GM06990 (cell line): ENCODE results near the gene CD84.
"Not testable (repeated sequence)": the region's sequence is repeated elsewhere in the genome, so short reads cannot be mapped to it uniquely, and the experiment has no call there.

Experiments
- DNase-seq: peaks from one replicate; pipeline ENCODE4 v3.0.0-alpha.2; 2011; ENCODE audit not compliant: insufficient read length; ENCODE audit errors: extremely low read depth
- H3K27me3 ChIP-seq: replicated peaks from 2 replicates; pipeline ENCODE4 v1.6.0; 2011; ENCODE audit warnings: low read length; ENCODE audit not compliant: control insufficient read depth, insufficient read depth
- H3K36me3 ChIP-seq: 2 replicates; pipeline ENCODE4 v1.5.1; 2011; ENCODE audit warnings: low read length; ENCODE audit not compliant: control insufficient read depth, insufficient read depth
- H3K4me3 ChIP-seq: replicated peaks from 2 replicates; pipeline ENCODE4 v1.5.1; 2011; ENCODE audit warnings: low read depth, mild to moderate bottlenecking, control low read depth, low read length
- TF ChIP-seq, protein P1 (sequence below): IDR thresholded peaks from 2 replicates; pipeline ENCODE4 v1.5.1; 2011; ENCODE audit warnings: low read length, control low read depth, mild to moderate bottlenecking, inconsistent platforms; ENCODE audit not compliant: insufficient read depth, poor library complexity, severe bottlenecking

The CD84 gene

DNA sequence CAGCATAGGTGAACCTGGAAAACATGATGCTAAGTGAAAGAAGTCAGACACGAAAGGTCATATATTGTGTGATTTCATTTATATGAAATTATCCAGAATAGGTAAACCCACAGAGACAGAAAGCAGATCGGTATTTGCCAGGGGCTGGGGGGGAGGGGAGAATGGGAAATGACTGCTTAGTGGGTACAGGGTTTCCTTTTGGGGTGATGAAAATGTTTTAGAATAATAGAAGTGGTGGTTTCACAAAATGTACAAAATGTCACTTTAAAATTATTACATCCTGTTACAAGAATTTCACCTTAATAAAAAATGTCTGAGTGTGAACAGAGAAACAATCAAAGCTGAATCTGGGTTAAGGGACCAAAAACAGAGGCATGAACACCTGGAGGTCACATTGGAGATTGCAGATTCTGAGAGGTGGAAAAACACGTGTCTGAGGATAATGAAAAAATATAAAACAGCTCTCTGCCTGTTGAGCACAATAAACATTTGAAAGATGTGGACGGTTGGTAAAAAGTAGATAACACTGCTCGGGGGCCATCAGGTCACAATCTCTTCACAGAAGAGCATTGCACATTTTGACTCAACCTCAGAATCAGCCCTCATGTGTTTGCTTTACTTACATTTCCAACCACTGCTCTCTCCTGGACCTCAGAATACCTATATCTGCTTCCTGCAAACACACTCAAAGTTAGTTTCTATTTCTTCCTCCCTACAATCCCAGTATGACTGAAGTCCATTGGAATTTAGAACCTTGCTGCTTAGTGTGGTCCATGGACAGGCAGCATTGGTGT, 59.5 kb downstream of the CD84 start:
- no peaks in the 10 kb centered on the region for H3K27me3 ChIP-seq
- peak overlapping the region; percentile 80 for H3K4me3 ChIP-seq
- TF ChIP-seq, protein P1, sequence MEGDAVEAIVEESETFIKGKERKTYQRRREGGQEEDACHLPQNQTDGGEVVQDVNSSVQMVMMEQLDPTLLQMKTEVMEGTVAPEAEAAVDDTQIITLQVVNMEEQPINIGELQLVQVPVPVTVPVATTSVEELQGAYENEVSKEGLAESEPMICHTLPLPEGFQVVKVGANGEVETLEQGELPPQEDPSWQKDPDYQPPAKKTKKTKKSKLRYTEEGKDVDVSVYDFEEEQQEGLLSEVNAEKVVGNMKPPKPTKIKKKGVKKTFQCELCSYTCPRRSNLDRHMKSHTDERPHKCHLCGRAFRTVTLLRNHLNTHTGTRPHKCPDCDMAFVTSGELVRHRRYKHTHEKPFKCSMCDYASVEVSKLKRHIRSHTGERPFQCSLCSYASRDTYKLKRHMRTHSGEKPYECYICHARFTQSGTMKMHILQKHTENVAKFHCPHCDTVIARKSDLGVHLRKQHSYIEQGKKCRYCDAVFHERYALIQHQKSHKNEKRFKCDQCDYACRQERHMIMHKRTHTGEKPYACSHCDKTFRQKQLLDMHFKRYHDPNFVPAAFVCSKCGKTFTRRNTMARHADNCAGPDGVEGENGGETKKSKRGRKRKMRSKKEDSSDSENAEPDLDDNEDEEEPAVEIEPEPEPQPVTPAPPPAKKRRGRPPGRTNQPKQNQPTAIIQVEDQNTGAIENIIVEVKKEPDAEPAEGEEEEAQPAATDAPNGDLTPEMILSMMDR, result peak; percentile 7
- H3K36me3 ChIP-seq, result no peaks in the 10 kb centered on the region
- DNase-seq, result peak; percentile 36

DNA sequence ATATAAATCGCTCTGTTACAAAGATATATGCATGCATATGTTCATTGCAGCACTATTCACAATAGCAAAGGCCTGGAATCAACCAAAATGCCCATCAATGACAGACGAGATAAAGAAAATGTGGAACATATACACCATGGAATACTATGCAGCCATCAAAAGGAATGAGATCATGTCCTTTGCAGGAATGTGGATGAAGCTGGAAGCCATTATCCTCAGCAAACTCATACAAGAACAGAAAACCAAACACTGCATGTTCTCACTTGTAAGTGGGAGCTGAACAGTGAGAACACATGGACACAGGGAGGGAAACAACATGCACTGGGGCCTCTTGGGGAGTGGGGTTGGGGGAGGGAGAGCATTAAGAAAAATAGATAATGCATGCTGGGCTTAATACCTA, 61.8 kb downstream of the CD84 start:
- H3K27me3 ChIP-seq, H3K36me3 ChIP-seq, H3K4me3 ChIP-seq, DNase-seq: not testable (repeated sequence)

DNA sequence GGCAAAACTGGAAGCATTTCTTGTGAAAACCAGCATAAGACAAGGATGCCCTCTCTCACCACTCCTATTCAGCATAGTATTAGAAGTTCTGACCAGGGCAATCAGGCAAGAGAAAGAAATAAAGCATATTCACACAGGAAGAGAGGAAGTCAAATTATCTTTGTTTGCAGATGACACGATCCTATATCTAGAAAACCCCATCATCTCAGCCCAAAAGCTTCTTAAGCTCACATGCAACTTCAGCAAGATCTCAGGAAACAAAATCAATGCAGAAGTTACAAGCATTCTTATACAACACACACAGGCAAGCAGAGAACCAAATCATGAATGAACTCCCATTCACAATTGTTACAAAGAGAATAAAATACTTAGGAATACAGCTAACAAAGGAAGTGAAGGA, 63.4 kb downstream of the CD84 start:
- not testable (repeated sequence) for H3K4me3 ChIP-seq, H3K36me3 ChIP-seq, H3K27me3 ChIP-seq, DNase-seq

DNA sequence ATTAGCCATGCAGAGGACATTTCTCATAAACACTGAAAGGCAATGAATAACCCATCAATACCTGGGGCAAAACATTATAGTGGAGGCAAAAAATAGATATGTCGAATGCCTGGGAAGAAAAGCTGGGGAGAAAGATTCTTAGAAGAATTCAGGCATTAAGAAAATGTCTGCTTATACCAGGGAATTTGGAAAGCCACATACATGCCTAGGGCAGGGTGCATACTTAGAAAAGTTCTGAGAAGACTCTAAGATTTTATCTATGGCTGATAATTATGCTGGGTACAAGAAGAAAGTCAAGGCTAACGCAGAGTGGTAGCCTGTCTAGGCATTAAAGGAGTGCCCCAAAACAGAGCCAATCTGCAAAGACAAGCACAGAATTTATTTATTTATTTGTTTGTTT, 74.6 kb downstream of the CD84 start:
- no peak for DNase-seq
- TF ChIP-seq, protein P1, result no peak
- peaks cover 3% of the 10 kb centered on the region for H3K36me3 ChIP-seq
- H3K4me3 ChIP-seq, result no peak overlapping the region
- H3K27me3 ChIP-seq, result no peaks in the 10 kb centered on the region

DNA sequence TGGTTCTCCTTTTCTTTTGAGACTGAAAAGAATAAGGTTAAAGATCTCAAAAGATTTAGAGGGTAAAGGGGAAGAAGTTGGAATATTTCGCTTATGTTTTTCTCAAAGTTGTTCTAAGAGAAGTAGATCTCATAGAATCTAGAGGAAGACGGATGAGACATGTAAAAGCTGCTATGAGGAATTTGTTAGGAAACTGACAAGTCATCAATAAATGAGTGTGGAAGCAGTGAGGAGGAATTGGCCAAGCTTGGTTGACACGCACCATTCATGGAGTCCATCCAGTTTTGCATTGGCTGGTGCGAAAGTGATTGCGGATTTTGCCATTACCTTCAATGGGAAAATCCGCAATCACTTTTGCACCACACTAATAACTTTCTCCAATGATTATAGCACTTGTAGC, 76.2 kb downstream of the CD84 start:
- DNase-seq, result no peak
- peaks cover 3% of the 10 kb centered on the region for H3K36me3 ChIP-seq
- H3K27me3 ChIP-seq, result no peaks in the 10 kb centered on the region
- H3K4me3 ChIP-seq, result no peak overlapping the region
- TF ChIP-seq, protein P1, result no peak

DNA sequence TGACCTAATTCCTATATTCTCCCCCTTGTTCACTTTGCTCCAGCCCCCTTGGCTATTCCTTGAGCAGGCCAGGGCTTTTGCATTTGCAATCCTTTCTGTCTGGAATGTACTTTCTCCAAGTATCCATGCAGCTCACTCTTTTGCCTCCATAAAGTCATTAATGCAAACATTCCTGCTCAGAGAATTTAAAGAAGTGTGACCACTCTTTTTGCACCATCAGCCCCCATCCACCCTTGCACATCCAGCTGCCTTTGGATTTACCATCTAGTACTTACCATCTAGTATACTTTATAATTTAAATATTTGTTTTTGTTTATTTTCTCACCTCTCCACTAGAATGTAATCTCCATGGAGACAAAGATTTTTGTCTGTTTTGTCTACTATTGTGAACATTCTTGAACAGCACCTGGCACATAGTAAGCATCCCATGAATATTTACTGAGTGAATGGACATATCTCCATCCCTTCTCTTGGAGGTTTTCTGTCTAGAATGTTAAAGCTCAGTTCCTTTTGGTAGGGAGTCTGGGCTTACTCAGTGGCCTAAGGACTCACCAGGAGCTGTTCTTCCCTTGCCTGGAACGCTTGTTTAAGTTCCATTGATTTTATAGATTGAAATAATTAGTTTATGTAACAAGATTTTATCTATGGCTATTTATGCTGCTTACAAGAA, 78.8 kb downstream of the CD84 start:
- TF ChIP-seq, protein P1, result no peak
- peaks cover 9% of the 10 kb centered on the region for H3K36me3 ChIP-seq
- no peaks in the 10 kb centered on the region for H3K27me3 ChIP-seq
- DNase-seq, result no peak
- no peak overlapping the region for H3K4me3 ChIP-seq
